ENCODE data around the gene UNC13B.
A peak's percentile ranks its signal among the peaks of the same experiment; 100 is the strongest.

The UNC13B gene

GRCh38 chr9:35322075-35322885 lies 160.5 kb downstream of the UNC13B start:
- no peaks in the 10 kb centered on the region for H3K36me3 ChIP-seq (ENCODE audit: control insufficient read depth, insufficient read depth, low read length)
- no peaks in the 10 kb centered on the region for H3K4me1 ChIP-seq (ENCODE audit: control insufficient read depth, insufficient read depth, low read length)
- H3K9ac ChIP-seq (ENCODE audit: low read depth, low read length) = no peak overlapping the region
- no peaks in the 10 kb centered on the region for H3K27me3 ChIP-seq (ENCODE audit: control insufficient read depth, insufficient read depth, low read length)
- H3K4me3 ChIP-seq (ENCODE audit: low read depth, low read length) = no peak overlapping the region
- no peaks in the 10 kb centered on the region for H3K9me3 ChIP-seq (ENCODE audit: control insufficient read depth, insufficient read depth, low read length)

GRCh38 chr9:35324966-35325365 lies 163.2 kb downstream of the UNC13B start:
- Histone ChIP-seq H3K27me3 (ENCODE audit: control insufficient read depth, insufficient read depth, low read length) (no peaks in the 10 kb centered on the region), H3K4me3 (ENCODE audit: low read depth, low read length) (no peak overlapping the region), H3K9me3 (ENCODE audit: control insufficient read depth, insufficient read depth, low read length) (no peaks in the 10 kb centered on the region), H3K4me1 (ENCODE audit: control insufficient read depth, insufficient read depth, low read length) (no peaks in the 10 kb centered on the region), H3K9ac (ENCODE audit: low read depth, low read length) (no peak overlapping the region), H3K36me3 (ENCODE audit: control insufficient read depth, insufficient read depth, low read length) (no peaks in the 10 kb centered on the region)

- Histone ChIP-seq H3K27me3 (ENCODE audit: control insufficient read depth, insufficient read depth, low read length) (no peaks in the 10 kb centered on the region), H3K9me3 (ENCODE audit: control insufficient read depth, insufficient read depth, low read length) (no peaks in the 10 kb centered on the region), H3K4me1 (ENCODE audit: control insufficient read depth, insufficient read depth, low read length) (no peaks in the 10 kb centered on the region), H3K36me3 (ENCODE audit: control insufficient read depth, insufficient read depth, low read length) (no peaks in the 10 kb centered on the region), H3K9ac (ENCODE audit: low read depth, low read length) (no peak overlapping the region), H3K4me3 (ENCODE audit: low read depth, low read length) (no peak overlapping the region)
Observed at GRCh38 chr9:35333551-35333950, 171.7 kb downstream of the UNC13B start.

GRCh38 chr9:35335164-35335563 lies 173.4 kb downstream of the UNC13B start:
- no peaks in the 10 kb centered on the region for H3K9me3 ChIP-seq (ENCODE audit: control insufficient read depth, insufficient read depth, low read length)
- H3K4me1 ChIP-seq (ENCODE audit: control insufficient read depth, insufficient read depth, low read length) = no peaks in the 10 kb centered on the region
- H3K9ac ChIP-seq (ENCODE audit: low read depth, low read length) = no peak overlapping the region
- no peaks in the 10 kb centered on the region for H3K27me3 ChIP-seq (ENCODE audit: control insufficient read depth, insufficient read depth, low read length)
- H3K36me3 ChIP-seq (ENCODE audit: control insufficient read depth, insufficient read depth, low read length) = no peaks in the 10 kb centered on the region
- no peak overlapping the region for H3K4me3 ChIP-seq (ENCODE audit: low read depth, low read length)

- Histone ChIP-seq H3K36me3 (ENCODE audit: control insufficient read depth, insufficient read depth, low read length) (no peaks in the 10 kb centered on the region), H3K9me3 (ENCODE audit: control insufficient read depth, insufficient read depth, low read length) (no peaks in the 10 kb centered on the region), H3K9ac (ENCODE audit: low read depth, low read length) (no peak overlapping the region), H3K4me1 (ENCODE audit: control insufficient read depth, insufficient read depth, low read length) (no peaks in the 10 kb centered on the region), H3K27me3 (ENCODE audit: control insufficient read depth, insufficient read depth, low read length) (no peaks in the 10 kb centered on the region), H3K4me3 (ENCODE audit: low read depth, low read length) (no peak overlapping the region)
Observed at GRCh38 chr9:35338086-35338485, 176.3 kb downstream of the UNC13B start.

- H3K4me1 ChIP-seq (ENCODE audit: control insufficient read depth, insufficient read depth, low read length) = no peaks in the 10 kb centered on the region
- no peaks in the 10 kb centered on the region for H3K27me3 ChIP-seq (ENCODE audit: control insufficient read depth, insufficient read depth, low read length)
- no peak overlapping the region for H3K4me3 ChIP-seq (ENCODE audit: low read depth, low read length)
- H3K9ac ChIP-seq (ENCODE audit: low read depth, low read length) = no peak overlapping the region
- H3K36me3 ChIP-seq (ENCODE audit: control insufficient read depth, insufficient read depth, low read length) = no peaks in the 10 kb centered on the region
- no peaks in the 10 kb centered on the region for H3K9me3 ChIP-seq (ENCODE audit: control insufficient read depth, insufficient read depth, low read length)
Observed at GRCh38 chr9:35338561-35339274, 176.9 kb downstream of the UNC13B start.

GRCh38 chr9:35340046-35340445 lies 178.2 kb downstream of the UNC13B start:
- Histone ChIP-seq H3K9ac (ENCODE audit: low read depth, low read length) (no peak overlapping the region), H3K4me3 (ENCODE audit: low read depth, low read length) (no peak overlapping the region), H3K27me3 (ENCODE audit: control insufficient read depth, insufficient read depth, low read length) (no peaks in the 10 kb centered on the region), H3K4me1 (ENCODE audit: control insufficient read depth, insufficient read depth, low read length) (no peaks in the 10 kb centered on the region), H3K36me3 (ENCODE audit: control insufficient read depth, insufficient read depth, low read length) (no peaks in the 10 kb centered on the region), H3K9me3 (ENCODE audit: control insufficient read depth, insufficient read depth, low read length) (no peaks in the 10 kb centered on the region)

GRCh38 chr9:35341021-35341420 lies 179.2 kb downstream of the UNC13B start:
- H3K9me3 ChIP-seq (ENCODE audit: control insufficient read depth, insufficient read depth, low read length) = no peaks in the 10 kb centered on the region
- no peaks in the 10 kb centered on the region for H3K36me3 ChIP-seq (ENCODE audit: control insufficient read depth, insufficient read depth, low read length)
- H3K4me3 ChIP-seq (ENCODE audit: low read depth, low read length) = no peak overlapping the region
- H3K9ac ChIP-seq (ENCODE audit: low read depth, low read length) = peak overlapping the region; percentile 47
- H3K27me3 ChIP-seq (ENCODE audit: control insufficient read depth, insufficient read depth, low read length) = no peaks in the 10 kb centered on the region
- no peaks in the 10 kb centered on the region for H3K4me1 ChIP-seq (ENCODE audit: control insufficient read depth, insufficient read depth, low read length)

GRCh38 chr9:35341585-35341984 lies 179.8 kb downstream of the UNC13B start:
- Histone ChIP-seq H3K4me3 (ENCODE audit: low read depth, low read length) (no peak overlapping the region), H3K4me1 (ENCODE audit: control insufficient read depth, insufficient read depth, low read length) (no peaks in the 10 kb centered on the region), H3K9ac (ENCODE audit: low read depth, low read length) (peak overlapping the region; percentile 47), H3K9me3 (ENCODE audit: control insufficient read depth, insufficient read depth, low read length) (no peaks in the 10 kb centered on the region), H3K36me3 (ENCODE audit: control insufficient read depth, insufficient read depth, low read length) (no peaks in the 10 kb centered on the region), H3K27me3 (ENCODE audit: control insufficient read depth, insufficient read depth, low read length) (no peaks in the 10 kb centered on the region)

- Histone ChIP-seq H3K36me3 (ENCODE audit: control insufficient read depth, insufficient read depth, low read length) (no peaks in the 10 kb centered on the region), H3K4me3 (ENCODE audit: low read depth, low read length) (no peak overlapping the region), H3K9ac (ENCODE audit: low read depth, low read length) (no peak overlapping the region), H3K9me3 (ENCODE audit: control insufficient read depth, insufficient read depth, low read length) (no peaks in the 10 kb centered on the region), H3K4me1 (ENCODE audit: control insufficient read depth, insufficient read depth, low read length) (no peaks in the 10 kb centered on the region), H3K27me3 (ENCODE audit: control insufficient read depth, insufficient read depth, low read length) (no peaks in the 10 kb centered on the region)
Observed at GRCh38 chr9:35342221-35342958, 180.6 kb downstream of the UNC13B start.

- Histone ChIP-seq H3K36me3 (ENCODE audit: control insufficient read depth, insufficient read depth, low read length) (no peaks in the 10 kb centered on the region), H3K27me3 (ENCODE audit: control insufficient read depth, insufficient read depth, low read length) (no peaks in the 10 kb centered on the region), H3K4me1 (ENCODE audit: control insufficient read depth, insufficient read depth, low read length) (no peaks in the 10 kb centered on the region), H3K9ac (ENCODE audit: low read depth, low read length) (no peak overlapping the region), H3K4me3 (ENCODE audit: low read depth, low read length) (no peak overlapping the region), H3K9me3 (ENCODE audit: control insufficient read depth, insufficient read depth, low read length) (no peaks in the 10 kb centered on the region)
Observed at GRCh38 chr9:35348109-35348508, 186.3 kb downstream of the UNC13B start.
